ENCODE data around the gene YPEL2. TPM values are rescaled to one million over a fixed set of nuclear protein-coding genes. Genes with fewer than 3 reads are reported as not detected.

The YPEL2 gene
- total RNA-seq, 1 experiment from 2014 or later = 1.1 TPM

- Histone ChIP-seq H3K9me3 (ENCODE audit: control insufficient read depth, insufficient read depth, low read depth, low read length) (no peaks in the 10 kb centered on the region), H3K4me1 (ENCODE audit: control insufficient read depth, insufficient read depth, low read length) (no peaks in the 10 kb centered on the region), H3K27me3 (ENCODE audit: control insufficient read depth, insufficient read depth, low read length) (no peaks in the 10 kb centered on the region), H3K36me3 (ENCODE audit: control insufficient read depth, insufficient read depth, low read length) (no peaks in the 10 kb centered on the region), H3K27ac (ENCODE audit: low read length) (no peak overlapping the region), H3K4me3 (ENCODE audit: low read depth in 2 of 2, low read length in 2 of 2) (no peak overlapping the region)
- intact Hi-C loops (cut with micrococcal nuclease; ENCODE audit: unreplicated experiment) = no loop called here
- CTCF ChIA-PET = no interaction called here
- in situ Hi-C loops (cut with HindIII; ENCODE audit: low pct_unique_long_range_greater_than_20kb, low sequenced_read_pairs) = no loop called here
- DNase-seq (ENCODE audit: low read depth, low spot score) (no peak), ATAC-seq (no peak)
- POLR2A ChIA-PET = no interaction called here
- BruUV-seq (replicated peaks) = no TSS peak
- TF ChIP-seq CTCF (IDR thresholded peaks at IDR 0.05) = no peak
- TF ChIP-seq REST (IDR thresholded peaks at IDR 0.05; ENCODE audit: insufficient read depth in 1 of 2, low read depth in 2 of 2, low read length in 1 of 2) = no peak
- no peak for TF ChIP-seq POLR2AphosphoS5 (IDR thresholded peaks at IDR 0.05; ENCODE audit: low read depth, low read length)
- no peak for TF ChIP-seq SIN3A (IDR thresholded peaks at IDR 0.05; ENCODE audit: borderline replicate concordance, insufficient read depth, low read depth, low read length)
- TF ChIP-seq TCF7L2 (IDR thresholded peaks at IDR 0.05; ENCODE audit: low read depth, low read length) = no peak
Observed at GRCh38 chr17:59341922-59342321, 10.5 kb downstream of the YPEL2 start.

GRCh38 chr17:59342681-59343131, 11.3 kb downstream of the YPEL2 start:
- POLR2A ChIA-PET = no interaction called here

More at GRCh38 chr17:59342681-59343131, 11.3 kb downstream of the YPEL2 start:
- no peak for DNase-seq (ENCODE audit: low read depth, low spot score)
- H3K36me3 ChIP-seq (ENCODE audit: control insufficient read depth, insufficient read depth, low read length) = no peaks in the 10 kb centered on the region
- no peak overlapping the region for H3K27ac ChIP-seq (ENCODE audit: low read length)
- BruUV-seq (replicated peaks) = no TSS peak
- no peak overlapping the region for H3K4me3 ChIP-seq (ENCODE audit: low read depth in 2 of 2, low read length in 2 of 2)
- H3K9me3 ChIP-seq (ENCODE audit: control insufficient read depth, insufficient read depth, low read depth, low read length) = no peaks in the 10 kb centered on the region
- ATAC-seq = no peak
- CTCF ChIA-PET = no interaction called here
- no peaks in the 10 kb centered on the region for H3K27me3 ChIP-seq (ENCODE audit: control insufficient read depth, insufficient read depth, low read length)
- no peaks in the 10 kb centered on the region for H3K4me1 ChIP-seq (ENCODE audit: control insufficient read depth, insufficient read depth, low read length)
- in situ Hi-C loops (cut with HindIII; ENCODE audit: low pct_unique_long_range_greater_than_20kb, low sequenced_read_pairs) = no loop called here
- TF ChIP-seq POLR2AphosphoS5 (IDR thresholded peaks at IDR 0.05; ENCODE audit: low read depth, low read length) (no peak), CTCF (IDR thresholded peaks at IDR 0.05) (no peak), TCF7L2 (IDR thresholded peaks at IDR 0.05; ENCODE audit: low read depth, low read length) (no peak), REST (IDR thresholded peaks at IDR 0.05; ENCODE audit: insufficient read depth in 1 of 2, low read depth in 2 of 2, low read length in 1 of 2) (no peak), SIN3A (IDR thresholded peaks at IDR 0.05; ENCODE audit: borderline replicate concordance, insufficient read depth, low read depth, low read length) (no peak)
- intact Hi-C loops (cut with micrococcal nuclease; ENCODE audit: unreplicated experiment) = no loop called here

All from Panc1 (cell line).